ENCODE measurements around the gene IGLL1.
"Not testable (repeated sequence)": the region's sequence is repeated elsewhere in the genome, so short reads cannot be mapped to it uniquely, and the experiment has no call there.

Gene IGLL1

GRCh38 chr22:23553924-23554870 is 25.9 kb downstream of the IGLL1 start:
- H3K27ac ChIP-seq, result no peak overlapping the region
- H3K9ac ChIP-seq, result no peak overlapping the region
- H4K20me1 ChIP-seq, result no peaks in the 10 kb centered on the region; a peak in 1 of 22 replicates

GRCh38 chr22:23553438-23553837 is 26.7 kb downstream of the IGLL1 start:
- Histone ChIP-seq H3K9me3 (replicated peaks in 1 of 11) (peaks cover 15 to 40% (median 22%) of the 10 kb centered on the region in 11 experiments), H3K27me3 (no peaks in the 10 kb centered on the region), H3K4me2 (no peak overlapping the region), H3K36me3 (peaks cover 0 to 7% (median 0%) of the 10 kb centered on the region in 11 experiments; a peak in 4 of 22 replicates), H3K4me1 (peaks cover 0 to 15% (median 7%) of the 10 kb centered on the region in 10 experiments; a peak in 9 of 20 replicates), H3K27ac (no peak overlapping the region), H3K4me3 (no peak overlapping the region), H3K9ac (no peak overlapping the region), H4K20me1 (no peaks in the 10 kb centered on the region; a peak in 1 of 22 replicates)
- no peak for TF ChIP-seq Cebpa-rat (IDR thresholded peaks at IDR 0.05)

More at GRCh38 chr22:23553924-23554870, 25.9 kb downstream of the IGLL1 start:
- Histone ChIP-seq H3K4me2 (no peak overlapping the region), H3K9me3 (replicated peaks in 1 of 11) (peaks cover 7 to 32% (median 15%) of the 10 kb centered on the region in 11 experiments; a peak in 21 of 22 replicates), H3K36me3 (no peaks in the 10 kb centered on the region; a peak in 1 of 22 replicates), H3K4me1 (peaks cover 0 to 15% (median 7%) of the 10 kb centered on the region in 10 experiments; a peak in 9 of 20 replicates), H3K27me3 (no peaks in the 10 kb centered on the region), H3K4me3 (no peak overlapping the region)
- no peak for TF ChIP-seq Cebpa-rat (IDR thresholded peaks at IDR 0.05)

GRCh38 chr22:23552573-23552972 is 27.5 kb downstream of the IGLL1 start:
- no peak for TF ChIP-seq Cebpa-rat (IDR thresholded peaks at IDR 0.05)
- no peaks in the 10 kb centered on the region for H3K27me3 ChIP-seq
- H3K4me3 ChIP-seq, result no peak overlapping the region

GRCh38 chr22:23551385-23551784 is 28.7 kb downstream of the IGLL1 start:
- Histone ChIP-seq H3K9me3 (replicated peaks in 1 of 11) (peaks cover 36 to 60% (median 43%) of the 10 kb centered on the region in 11 experiments), H3K4me2 (no peak overlapping the region), H3K27me3 (no peaks in the 10 kb centered on the region), H3K4me3 (no peak overlapping the region), H3K36me3 (peaks cover 0 to 15% (median 0%) of the 10 kb centered on the region in 11 experiments; a peak in 5 of 22 replicates), H3K27ac (no peak overlapping the region), H3K9ac (no peak overlapping the region), H3K4me1 (peaks cover 0 to 4% (median 0%) of the 10 kb centered on the region in 10 experiments; a peak in 2 of 20 replicates), H4K20me1 (no peaks in the 10 kb centered on the region)
- TF ChIP-seq Cebpa-rat (IDR thresholded peaks at IDR 0.05), result no peak

More at GRCh38 chr22:23552573-23552972, 27.5 kb downstream of the IGLL1 start:
- Histone ChIP-seq H4K20me1 (no peaks in the 10 kb centered on the region; a peak in 1 of 22 replicates), H3K9me3 (replicated peaks in 1 of 11) (peaks cover 24 to 49% (median 31%) of the 10 kb centered on the region in 11 experiments), H3K9ac (no peak overlapping the region), H3K4me2 (no peak overlapping the region), H3K27ac (no peak overlapping the region), H3K4me1 (peaks cover 0 to 15% (median 7%) of the 10 kb centered on the region in 10 experiments; a peak in 9 of 20 replicates), H3K36me3 (peaks cover 0 to 15% (median 0%) of the 10 kb centered on the region in 11 experiments; a peak in 5 of 22 replicates)

GRCh38 chr22:23550049-23550650 is 29.9 kb downstream of the IGLL1 start:
- Histone ChIP-seq H3K4me1 (no peaks in the 10 kb centered on the region), H3K9me3 (replicated peaks in 1 of 11) (peaks cover 37 to 67% (median 52%) of the 10 kb centered on the region in 11 experiments), H3K4me2 (no peak overlapping the region), H4K20me1 (no peaks in the 10 kb centered on the region), H3K9ac (no peak overlapping the region), H3K36me3 (peaks cover 0 to 15% (median 0%) of the 10 kb centered on the region in 11 experiments; a peak in 5 of 22 replicates), H3K27ac (no peak overlapping the region), H3K27me3 (no peaks in the 10 kb centered on the region), H3K4me3 (no peak overlapping the region)
- no peak for TF ChIP-seq Cebpa-rat (IDR thresholded peaks at IDR 0.05)

- Histone ChIP-seq H3K9me3 (replicated peaks in 1 of 11) (peaks cover 37 to 67% (median 52%) of the 10 kb centered on the region in 11 experiments), H3K4me1 (peaks cover 0 to 7% (median 0%) of the 10 kb centered on the region in 10 experiments; a peak in 5 of 20 replicates), H3K9ac (no peak overlapping the region), H3K4me3 (no peak overlapping the region), H3K27ac (no peak overlapping the region), H4K20me1 (no peaks in the 10 kb centered on the region), H3K36me3 (peaks cover 0 to 15% (median 0%) of the 10 kb centered on the region in 11 experiments; a peak in 5 of 22 replicates), H3K4me2 (no peak overlapping the region), H3K27me3 (no peaks in the 10 kb centered on the region)
- TF ChIP-seq Cebpa-rat (IDR thresholded peaks at IDR 0.05), result no peak
Observed at GRCh38 chr22:23549198-23549595, 30.9 kb downstream of the IGLL1 start.

- Histone ChIP-seq H3K9ac (no peak overlapping the region), H3K27me3 (no peaks in the 10 kb centered on the region), H3K4me2 (no peak overlapping the region), H3K4me1 (peaks cover 0 to 12% (median 0%) of the 10 kb centered on the region in 10 experiments; a peak in 6 of 20 replicates), H3K27ac (no peak overlapping the region), H4K20me1 (no peaks in the 10 kb centered on the region), H3K9me3 (replicated peaks in 1 of 11) (peaks cover 37 to 67% (median 52%) of the 10 kb centered on the region in 11 experiments), H3K4me3 (peak overlapping the region in 1 of 10 experiments; percentile 11; a peak in 1 of 20 replicates), H3K36me3 (peaks cover 0 to 15% (median 0%) of the 10 kb centered on the region in 11 experiments; a peak in 5 of 22 replicates)
- no peak for TF ChIP-seq Cebpa-rat (IDR thresholded peaks at IDR 0.05)
Observed at GRCh38 chr22:23548501-23549197, 31.4 kb downstream of the IGLL1 start.

GRCh38 chr22:23547818-23548500 is 32.1 kb downstream of the IGLL1 start:
- Histone ChIP-seq H3K4me3 (no peak overlapping the region; a peak in 1 of 20 replicates), H3K4me2 (no peak overlapping the region), H3K36me3 (peaks cover 0 to 15% (median 0%) of the 10 kb centered on the region in 11 experiments; a peak in 5 of 22 replicates), H4K20me1 (no peaks in the 10 kb centered on the region), H3K4me1 (peaks cover 0 to 15% (median 0%) of the 10 kb centered on the region in 10 experiments; a peak in 6 of 20 replicates), H3K27me3 (no peaks in the 10 kb centered on the region), H3K27ac (no peak overlapping the region), H3K9ac (no peak overlapping the region), H3K9me3 (replicated peaks in 1 of 11) (peaks cover 37 to 67% (median 52%) of the 10 kb centered on the region in 11 experiments)
- no peak for TF ChIP-seq Cebpa-rat (IDR thresholded peaks at IDR 0.05)

GRCh38 chr22:23547382-23547781 is 32.7 kb downstream of the IGLL1 start:
- Histone ChIP-seq H3K36me3 (peaks cover 0 to 15% (median 0%) of the 10 kb centered on the region in 11 experiments; a peak in 5 of 22 replicates), H3K9me3 (replicated peaks in 1 of 11) (peaks cover 37 to 66% (median 52%) of the 10 kb centered on the region in 11 experiments), H3K4me1 (peaks cover 0 to 15% (median 0%) of the 10 kb centered on the region in 10 experiments; a peak in 6 of 20 replicates)
- not testable (repeated sequence) for H3K9ac ChIP-seq, H3K4me2 ChIP-seq, H3K27ac ChIP-seq, H3K4me3 ChIP-seq, H3K27me3 ChIP-seq, H4K20me1 ChIP-seq
